GM23338 (cell line): ENCODE measurements around the gene RPS2. TPM values are rescaled to one million over a fixed set of nuclear protein-coding genes. Genes with fewer than 3 reads are reported as not detected.
A peak's percentile ranks its signal among the peaks of the same experiment; 100 is the strongest.
"Not testable (repeated sequence)": the region's sequence is repeated elsewhere in the genome, so short reads cannot be mapped to it uniquely, and the experiment has no call there.

Experiments used
- ATAC-seq: fragments of 200-7000 bp; cut with Tn5 transposase; 3 replicates; pipeline ENCODE4 v1.9.1; 2020
- DNase-seq: peaks from one replicate; pipeline ENCODE4 v3.0.0-alpha.2; 2015; ENCODE audit warnings: low spot score
- H2AFZ ChIP-seq: fragments of 200-600 bp; sonication (generic); 2 replicates; pipeline ENCODE4 v1.8.0; 2016; ENCODE audit warnings: antibody characterized with exemption, mild to moderate bottlenecking, moderate library complexity
- H3F3A ChIP-seq: fragments of 200-600 bp; sonication (generic); replicated peaks from 2 replicates; pipeline ENCODE4 v1.8.0; 2017; ENCODE audit warnings: antibody characterized with exemption, mixed run types, low read depth
- H3K27ac ChIP-seq: fragments of 200-600 bp; sonication (generic); 2 replicates; pipeline ENCODE4 v1.6.1; 2016; ENCODE audit warnings: low read depth
- H3K27me3 ChIP-seq: fragments of 200-600 bp; sonication (generic); 2 replicates; pipeline ENCODE4 v1.8.0; 2016; ENCODE audit warnings: mild to moderate bottlenecking, mixed run types, moderate library complexity; ENCODE audit not compliant: insufficient read depth
- H3K36me3 ChIP-seq: fragments of 200-600 bp; sonication (generic); 2 replicates; pipeline ENCODE4 v1.8.0; 2016; ENCODE audit warnings: mild to moderate bottlenecking; ENCODE audit not compliant: insufficient read depth
- H3K4me1 ChIP-seq: fragments of 200-600 bp; sonication (generic); 2 replicates; pipeline ENCODE4 v1.8.0; 2016; ENCODE audit warnings: mild to moderate bottlenecking, moderate library complexity; ENCODE audit not compliant: insufficient read depth
- H3K4me2 ChIP-seq: fragments of 200-600 bp; sonication (generic); 2 replicates; pipeline ENCODE4 v1.7.1; 2017; ENCODE audit warnings: mixed run types
- H3K4me3 ChIP-seq: fragments of 200-600 bp; sonication (generic); 2 replicates; pipeline ENCODE4 v1.6.1; 2016; ENCODE audit warnings: mixed run types
- H3K79me2 ChIP-seq: fragments of 200-600 bp; sonication (generic); replicated peaks from 2 replicates; pipeline ENCODE4 v1.8.0; 2017; ENCODE audit warnings: mild to moderate bottlenecking; ENCODE audit not compliant: insufficient read depth
- H3K9me2 ChIP-seq: fragments of 200-600 bp; sonication (generic); 2 replicates; pipeline ENCODE4 v1.8.0; 2017; ENCODE audit not compliant: insufficient read depth
- H4K20me1 ChIP-seq: fragments of 200-600 bp; sonication (generic); replicated peaks from 2 replicates; pipeline ENCODE4 v1.8.0; 2017; ENCODE audit warnings: mild to moderate bottlenecking; ENCODE audit not compliant: insufficient read depth
- H3K27ac Mint-ChIP-seq: 2 replicates; pipeline ENCODE4 v1.8.0; 2020; ENCODE audit warnings: inconsistent platforms, mild to moderate bottlenecking, moderate library complexity, mixed read lengths
- H3K27me3 Mint-ChIP-seq: 3 replicates; pipeline ENCODE4 v1.8.0; 2022; ENCODE audit warnings: low read depth, mild to moderate bottlenecking, moderate library complexity, mixed read lengths, inconsistent platforms; ENCODE audit not compliant: insufficient read depth, poor library complexity
- H3K36me3 Mint-ChIP-seq: 3 replicates; pipeline ENCODE4 v1.8.0; 2021; ENCODE audit warnings: low read depth, mild to moderate bottlenecking, inconsistent platforms, moderate library complexity, mixed read lengths
- H3K4me1 Mint-ChIP-seq: 3 replicates; pipeline ENCODE4 v1.8.0; 2020; ENCODE audit warnings: mild to moderate bottlenecking, inconsistent platforms, mixed read lengths
- H3K4me3 Mint-ChIP-seq: 3 replicates; pipeline ENCODE4 v1.8.0; 2021; ENCODE audit warnings: moderate library complexity, mild to moderate bottlenecking, inconsistent platforms, mixed read lengths
- H3K9me3 Mint-ChIP-seq: 3 replicates; pipeline ENCODE4 v1.8.0; 2020; ENCODE audit warnings: moderate library complexity, mild to moderate bottlenecking, inconsistent platforms, mixed read lengths
- CREB1 ChIP-seq: fragments of 250-450 bp; sonication (Bioruptor Pico); IDR thresholded peaks from 2 replicates; pipeline ENCODE4 v1.5.0; 2020; ENCODE audit warnings: low read depth, mild to moderate bottlenecking, moderate library complexity
- CTCF ChIP-seq, 2 experiments: fragments of 200-600 bp in 1 of 2; sonication (generic) in 1 of 2; conservative IDR thresholded peaks; 2 replicates each; pipeline versions ENCODE4 v1.5.1 to v1.6.1; 2016 to 2017; ENCODE audit warnings: antibody characterized with exemption in 2 of 2, low read depth in 2 of 2, mild to moderate bottlenecking in 2 of 2, moderate library complexity in 1 of 2
- EZH2 ChIP-seq: fragments of 200-600 bp; sonication (generic); IDR thresholded peaks from one replicate; pipeline ENCODE4 v1.8.0; 2017; ENCODE audit warnings: antibody characterized with exemption, mild to moderate bottlenecking, low read depth; ENCODE audit not compliant: unreplicated experiment
- EZH2phosphoT487 ChIP-seq: fragments of 200-600 bp; sonication (generic); IDR thresholded peaks from one replicate; pipeline ENCODE4 v1.8.1; 2018; ENCODE audit warnings: antibody characterized with exemption; ENCODE audit not compliant: unreplicated experiment
- NANOG ChIP-seq: IDR thresholded peaks from 2 replicates; pipeline ENCODE4 v1.6.1; 2016; ENCODE audit warnings: antibody characterized with exemption, borderline replicate concordance
- POLR2AphosphoS5 ChIP-seq: IDR thresholded peaks from 2 replicates; pipeline ENCODE4 v1.6.1; 2016; ENCODE audit warnings: antibody characterized with exemption, low read depth
- ZNF331 ChIP-seq: fragments of 250-450 bp; sonication (Bioruptor Pico); IDR thresholded peaks from 2 replicates; pipeline ENCODE4 v1.5.0; 2020; ENCODE audit warnings: low read depth, mild to moderate bottlenecking, moderate library complexity
- polyA plus RNA-seq: library from polyadenylated mRNA; unstranded; fragments of >200 nt; fragmentation: Nextera tagmentation; extraction: Ambion mirVana; gene quantifications from 2 replicates; pipeline ENCODE4 v1.2.1, GENCODE V29; 2016
- total RNA-seq: library from RNA; depleted of rRNA; stranded (reverse); fragments of >200 nt; shearing (Covaris generic); gene quantifications from 2 replicates; pipeline ENCODE4 v1.2.3, GENCODE V29; 2014
- TF ChIP-seq, protein P1 (sequence below): IDR thresholded peaks from 2 replicates; pipeline ENCODE4 v1.6.1; 2016; ENCODE audit warnings: antibody characterized with exemption

Gene RPS2
- total and polyA plus RNA-seq, 2 experiments from 2014 or later = 3,786 to 3,992 TPM

GRCh38 chr16:1959269-1960039 lies 5.2 kb downstream of the RPS2 start, which contains the start of gene NDUFB10:
NDUFB10 (plus strand) TSS chr16:1959538; CDS start chr16:1959625, 87 bp downstream.
- peaks cover 52% of the 10 kb centered on the region for H3K27me3 Mint-ChIP-seq
- H3K4me2 ChIP-seq = peak within 1 kb of the TSS; percentile 91
- H3K9me3 Mint-ChIP-seq = peaks cover 8% of the 10 kb centered on the region; the same call in 2 of the 3 replicates
- H3K36me3 Mint-ChIP-seq = peaks cover 42% of the 10 kb centered on the region
- H3K27ac ChIP-seq = peak within 1 kb of the TSS; percentile 84
- peaks cover 25% of the 10 kb centered on the region for H3K36me3 ChIP-seq
- peaks cover 27% of the 10 kb centered on the region for H4K20me1 ChIP-seq
- ATAC-seq = peak; percentile 60
- H3K4me3 ChIP-seq = peak within 1 kb of the TSS; percentile 89
- H3F3A ChIP-seq = peaks cover 49% of the 10 kb centered on the region
- peak; percentile 92 for DNase-seq
- peak within 1 kb of the TSS; percentile 90 for H3K27ac Mint-ChIP-seq
- H3K27me3 ChIP-seq = no peaks in the 10 kb centered on the region
- peaks cover 31% of the 10 kb centered on the region for H3K79me2 ChIP-seq
- no peaks in the 10 kb centered on the region for H3K9me2 ChIP-seq
- H3K4me3 Mint-ChIP-seq = peak within 1 kb of the TSS; percentile 92
- TF ChIP-seq, protein P1, sequence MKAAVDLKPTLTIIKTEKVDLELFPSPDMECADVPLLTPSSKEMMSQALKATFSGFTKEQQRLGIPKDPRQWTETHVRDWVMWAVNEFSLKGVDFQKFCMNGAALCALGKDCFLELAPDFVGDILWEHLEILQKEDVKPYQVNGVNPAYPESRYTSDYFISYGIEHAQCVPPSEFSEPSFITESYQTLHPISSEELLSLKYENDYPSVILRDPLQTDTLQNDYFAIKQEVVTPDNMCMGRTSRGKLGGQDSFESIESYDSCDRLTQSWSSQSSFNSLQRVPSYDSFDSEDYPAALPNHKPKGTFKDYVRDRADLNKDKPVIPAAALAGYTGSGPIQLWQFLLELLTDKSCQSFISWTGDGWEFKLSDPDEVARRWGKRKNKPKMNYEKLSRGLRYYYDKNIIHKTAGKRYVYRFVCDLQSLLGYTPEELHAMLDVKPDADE = peak; percentile 69; the same call in 1 of the 2 replicates
- TF ChIP-seq EZH2 (no peak), NANOG (no peak), CTCF (conservative IDR thresholded peaks at IDR 0.05; ENCODE audit: low read depth in 2 of 2) (peak; percentile 44 to 70; a peak in 3 of 4 replicates), POLR2AphosphoS5 (peak; percentile 96), CREB1 (CRISPR knock-in tag) (peak; percentile 76)
- H3K4me1 ChIP-seq = peaks cover 33% of the 10 kb centered on the region; the same call in 1 of the 2 replicates
- peak within 1 kb of the TSS; percentile 97 for H2AFZ ChIP-seq
- peaks cover 33% of the 10 kb centered on the region for H3K4me1 Mint-ChIP-seq

DNA sequence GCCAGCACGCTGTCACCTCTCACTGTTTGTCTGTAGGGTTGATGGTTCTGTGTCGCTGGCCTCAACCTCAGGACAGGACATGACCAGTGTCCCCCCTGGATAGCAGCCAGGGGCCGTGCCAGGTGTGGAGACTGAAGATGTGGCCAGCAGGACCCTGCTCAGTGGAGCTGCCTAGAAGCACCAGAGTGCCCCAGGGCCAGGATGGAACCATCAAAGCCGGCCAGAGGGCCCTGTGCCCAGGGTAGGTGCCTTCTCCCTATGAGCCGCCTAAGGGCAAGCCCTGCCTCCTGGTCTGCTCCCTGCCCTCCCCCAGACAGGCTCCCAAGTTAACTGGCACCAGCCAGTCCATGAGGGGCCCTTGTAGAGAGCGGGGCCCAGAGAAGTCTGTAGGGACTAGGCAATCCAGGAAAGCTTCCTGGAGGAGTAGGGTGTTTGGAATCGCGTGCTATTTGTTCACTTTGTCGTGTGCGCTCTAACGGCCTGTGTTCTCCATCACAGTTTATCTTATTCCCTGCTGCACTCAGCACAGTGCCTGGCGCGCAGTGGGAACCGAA lies 5.8 kb downstream of the RPS2 start:
- Histone ChIP-seq H3F3A (peaks cover 45% of the 10 kb centered on the region), H3K36me3 (peaks cover 20% of the 10 kb centered on the region), H3K27ac (no peak overlapping the region), H3K79me2 (peaks cover 25% of the 10 kb centered on the region), H3K27me3 (no peaks in the 10 kb centered on the region), H3K9me2 (no peaks in the 10 kb centered on the region), H3K4me3 (peak overlapping the region; percentile 89), H4K20me1 (peaks cover 21% of the 10 kb centered on the region), H3K4me2 (peak overlapping the region; percentile 91), H2AFZ (peak overlapping the region; percentile 97), H3K4me1 (peaks cover 32% of the 10 kb centered on the region; the same call in 1 of the 2 replicates)
- H3K27ac Mint-ChIP-seq = no peak overlapping the region
- TF ChIP-seq ZNF331 (CRISPR knock-in tag) = no peak
- no peak for TF ChIP-seq CREB1 (CRISPR knock-in tag)
- no peak for TF ChIP-seq NANOG
- no peak for TF ChIP-seq CTCF (conservative IDR thresholded peaks at IDR 0.05; ENCODE audit: low read depth in 2 of 2)
- TF ChIP-seq, protein P1 = no peak
- TF ChIP-seq EZH2phosphoT487 = no peak
- no peak for TF ChIP-seq POLR2AphosphoS5
- ATAC-seq (peak; percentile 1), DNase-seq (no peak)
- peaks cover 47% of the 10 kb centered on the region for H3K27me3 Mint-ChIP-seq
- peak overlapping the region; percentile 92 for H3K4me3 Mint-ChIP-seq
- H3K9me3 Mint-ChIP-seq = peaks cover 5% of the 10 kb centered on the region; the same call in 2 of the 3 replicates
- peaks cover 32% of the 10 kb centered on the region for H3K4me1 Mint-ChIP-seq
- H3K36me3 Mint-ChIP-seq = peaks cover 36% of the 10 kb centered on the region

GRCh38 chr16:1958143-1958491 lies 6.5 kb downstream of the RPS2 start:
- Histone ChIP-seq H4K20me1 (peaks cover 14% of the 10 kb centered on the region), H3K4me1 (peaks cover 26% of the 10 kb centered on the region; the same call in 1 of the 2 replicates), H3F3A (peaks cover 38% of the 10 kb centered on the region), H3K79me2 (peaks cover 18% of the 10 kb centered on the region), H3K36me3 (peaks cover 14% of the 10 kb centered on the region), H3K4me2 (peak overlapping the region; percentile 91; the same call in 1 of the 2 replicates), H2AFZ (peak overlapping the region; percentile 97; the same call in 1 of the 2 replicates), H3K4me3 (peak overlapping the region; percentile 89; the same call in 1 of the 2 replicates)
- Mint-ChIP-seq H3K27me3 (peaks cover 41% of the 10 kb centered on the region), H3K36me3 (peaks cover 29% of the 10 kb centered on the region), H3K4me1 (peaks cover 27% of the 10 kb centered on the region)
- H3K27ac ChIP-seq, ATAC-seq, H3K27me3 ChIP-seq, DNase-seq, H3K9me2 ChIP-seq, H3K4me3 Mint-ChIP-seq, H3K9me3 Mint-ChIP-seq, H3K27ac Mint-ChIP-seq: not testable (repeated sequence)
